Measurements from ENCODE around the gene TFPT.
A peak's percentile ranks its signal among the peaks of the same experiment; 100 is the strongest.

The TFPT gene

GRCh38 chr19:54149021-54149812 lies 33.8 kb upstream of the TFPT start:
- DNase-seq (ENCODE audit: low read depth in 2 of 2): no peak

- DNase-seq (ENCODE audit: low read depth in 2 of 2): no peak
These were observed 32.7 kb upstream of the TFPT start for GRCh38 chr19:54148158-54148557.

DNA sequence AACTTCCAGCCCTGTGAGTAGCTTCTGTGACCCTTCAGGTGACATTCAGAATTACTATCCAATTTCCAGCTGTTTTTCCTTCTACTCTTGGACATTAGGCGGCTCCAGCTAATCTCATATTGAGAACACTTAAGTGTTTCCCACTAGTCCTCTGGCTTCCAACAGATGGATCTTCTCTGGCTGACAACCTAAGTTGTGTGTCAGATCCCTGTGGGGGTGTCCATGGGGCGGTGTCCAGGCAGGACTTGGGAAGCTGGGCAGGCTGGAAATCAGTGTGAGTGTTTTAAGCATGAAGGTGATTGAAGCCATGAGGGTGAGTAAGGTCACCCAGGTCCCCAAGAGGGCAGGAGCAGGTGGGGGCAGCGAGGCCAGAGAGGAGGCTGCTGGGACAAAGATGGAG lies 32.2 kb upstream of the TFPT start:
- DNase-seq (ENCODE audit: low read depth in 2 of 2): no peak

DNA sequence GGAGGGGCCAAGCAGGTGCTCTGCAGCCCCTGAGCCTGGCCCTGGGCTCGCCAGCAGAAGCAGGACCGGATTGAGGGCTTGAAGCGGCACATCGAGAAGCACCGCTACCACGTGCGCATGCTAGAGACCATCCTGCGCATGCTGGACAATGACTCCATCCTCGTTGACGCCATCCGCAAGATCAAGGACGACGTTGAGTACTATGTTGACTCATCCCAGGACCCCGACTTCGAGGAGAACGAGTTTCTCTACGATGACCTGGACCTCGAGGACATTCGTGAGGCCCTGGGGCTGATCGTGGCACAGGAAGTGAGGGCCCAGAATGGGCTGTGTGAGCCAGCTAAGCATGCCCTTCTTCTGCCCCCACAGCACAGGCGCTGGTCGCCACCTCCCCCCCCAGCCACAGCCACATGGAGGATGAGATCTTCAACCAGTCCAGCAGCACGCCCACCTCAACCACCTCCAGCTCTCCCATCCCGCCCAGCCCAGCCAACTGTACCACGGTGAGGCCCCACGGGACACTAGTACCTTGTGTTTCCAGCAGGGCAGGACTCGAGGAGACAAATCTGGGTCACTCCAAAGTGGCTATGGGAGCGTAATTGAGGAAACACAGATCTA lies 30.2 kb upstream of the TFPT start:
- no peak for DNase-seq (ENCODE audit: low read depth in 2 of 2)

GRCh38 chr19:54142166-54142780 lies 26.8 kb upstream of the TFPT start:
- no peak for DNase-seq (ENCODE audit: low read depth in 2 of 2)

DNA sequence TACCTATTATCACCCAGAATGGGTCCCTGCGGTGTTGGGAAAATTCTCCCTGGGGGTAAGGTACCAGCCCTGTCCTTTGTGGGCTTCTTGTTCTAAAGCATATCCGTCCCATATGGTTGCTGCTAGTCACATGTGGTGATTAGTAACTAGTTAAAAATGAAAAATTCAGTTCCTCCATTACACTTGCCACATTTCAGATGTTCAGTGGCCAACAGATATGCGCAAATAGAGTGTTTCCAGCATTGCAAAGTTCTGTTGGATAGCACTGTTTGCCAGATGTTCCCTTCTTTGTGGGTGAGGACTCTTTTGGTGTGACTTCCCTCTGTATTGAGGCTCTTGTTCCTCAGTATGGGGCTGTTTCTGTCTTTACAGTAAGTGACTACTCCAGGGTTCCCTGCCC lies 25.9 kb upstream of the TFPT start:
- DNase-seq (ENCODE audit: low read depth in 2 of 2): no peak

DNA sequence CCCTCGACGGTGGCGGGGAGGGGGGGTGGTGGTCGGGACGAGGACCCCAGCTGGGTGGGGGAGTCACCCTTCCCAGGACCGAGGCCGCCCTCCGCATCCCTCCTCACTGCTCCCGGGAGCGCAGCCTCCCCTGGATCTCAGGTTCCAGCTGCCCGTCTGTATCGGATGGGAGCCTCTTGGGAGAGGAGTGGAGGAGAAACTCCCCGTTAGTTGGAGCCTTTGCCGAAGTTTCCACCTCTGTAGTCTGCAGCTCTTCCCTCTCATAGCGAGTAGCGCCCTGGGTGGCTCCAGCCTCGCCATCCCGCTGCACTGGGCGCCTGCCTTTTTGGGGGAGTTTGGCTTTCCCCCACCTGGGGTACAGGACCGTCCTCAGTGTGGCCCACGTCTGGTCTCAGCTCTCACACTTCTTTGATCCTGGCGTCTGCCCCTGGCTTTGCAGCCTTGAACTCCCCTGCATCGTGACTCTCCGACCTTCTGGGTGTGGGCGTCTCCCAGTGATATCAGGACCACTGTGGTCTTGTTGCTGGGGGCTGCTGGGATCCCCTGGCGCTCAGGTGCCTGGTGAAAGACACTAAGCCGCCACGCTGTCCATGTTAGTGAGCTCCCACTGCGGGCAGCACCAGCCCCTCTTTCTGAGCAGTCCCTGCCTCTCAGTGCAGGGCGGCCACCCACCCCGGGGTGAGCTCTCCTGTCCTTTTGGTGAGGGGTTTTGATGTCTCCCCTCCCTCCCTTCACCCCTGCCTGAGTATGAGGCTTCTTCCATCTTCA lies 23.2 kb upstream of the TFPT start:
- peak; percentile 33 to 38 for DNase-seq (ENCODE audit: low read depth in 2 of 2)

GRCh38 chr19:54137699-54138488 lies 22.4 kb upstream of the TFPT start, which contains the start of gene CNOT3:
TSS of gene CNOT3 (plus strand) at chr19:54137762. CDS start at chr19:54142979, 5,217 bp downstream.
- DNase-seq (ENCODE audit: low read depth in 2 of 2): peak; percentile 13 to 25

DNA sequence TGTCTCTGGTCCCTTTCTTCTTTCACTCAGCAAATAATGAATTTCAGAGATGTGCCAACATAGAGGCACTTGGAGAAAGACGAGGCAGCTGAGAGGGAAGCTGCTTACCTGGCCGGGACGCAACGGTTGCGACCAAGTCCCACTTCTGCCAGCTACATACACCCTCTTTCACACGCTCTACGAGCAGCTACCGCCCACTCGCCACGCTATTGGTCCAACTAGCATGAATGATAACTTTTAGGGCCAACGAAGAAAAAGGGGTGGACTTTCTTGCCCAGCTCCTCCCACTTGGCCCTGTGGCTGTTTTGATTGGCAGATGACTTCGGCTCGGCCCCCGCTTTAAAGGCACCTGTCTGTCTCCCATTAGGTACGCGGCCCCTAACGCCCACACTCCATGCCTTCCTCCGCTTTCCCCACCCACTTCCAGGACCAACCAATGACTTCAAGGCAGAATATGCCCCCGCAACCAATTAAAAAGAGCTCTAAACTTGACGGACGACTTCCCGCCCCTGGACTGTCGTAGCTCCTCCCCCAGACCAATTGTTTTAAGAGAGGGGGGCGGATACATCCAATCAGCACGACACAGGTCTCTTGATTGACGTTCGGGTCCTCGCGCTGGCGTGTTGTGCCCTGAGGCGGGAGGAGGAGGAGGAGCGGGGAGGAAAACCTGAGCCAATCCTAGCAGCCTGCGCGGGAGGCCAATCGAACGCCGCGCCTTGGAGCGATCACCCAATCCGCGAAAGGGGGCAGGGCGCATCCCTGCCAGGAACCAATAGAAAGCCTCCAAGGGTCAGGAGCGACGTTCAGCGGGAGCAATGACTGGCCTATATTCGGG lies 21.6 kb upstream of the TFPT start:
- DNase-seq (ENCODE audit: low read depth in 2 of 2): peak; percentile 99

DNA sequence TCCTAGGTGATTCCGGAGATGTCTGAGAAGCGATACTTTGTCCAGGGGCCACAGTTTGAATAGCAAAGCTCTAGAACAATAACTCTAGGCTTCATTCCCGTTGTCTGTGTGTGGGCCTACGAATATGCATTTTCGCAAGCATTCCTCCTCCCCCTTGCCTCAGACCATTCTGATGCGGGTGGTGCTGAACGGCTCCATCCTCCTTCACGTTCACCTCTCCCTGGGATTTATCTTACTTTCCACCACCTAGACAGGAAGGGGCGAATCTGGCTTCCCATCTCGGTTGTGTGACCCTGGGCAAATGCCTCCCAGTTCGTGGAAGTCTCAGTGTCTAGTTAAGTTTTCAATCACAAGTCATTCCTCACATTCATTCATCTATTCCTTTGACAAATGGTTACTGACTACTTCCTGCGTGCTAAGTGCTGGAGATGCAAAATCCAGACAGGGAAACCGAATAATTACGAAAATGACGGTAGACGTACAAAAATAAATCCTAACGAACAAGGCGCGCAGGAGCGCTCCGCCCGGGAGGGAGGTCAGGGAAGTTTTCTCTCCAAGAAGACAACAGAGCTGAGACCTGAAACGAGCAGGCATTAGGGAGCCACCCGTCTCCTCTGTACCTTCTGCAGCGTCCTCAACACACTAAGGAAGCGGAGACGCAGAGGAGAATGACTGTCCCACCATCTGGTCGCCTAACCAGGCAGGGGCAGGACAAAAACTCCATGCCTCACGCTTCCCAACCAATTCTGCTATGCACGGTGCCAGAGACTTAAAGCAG lies 20.8 kb upstream of the TFPT start:
- DNase-seq (ENCODE audit: low read depth in 2 of 2): no peak

GRCh38 chr19:54133957-54134590 lies 18.6 kb upstream of the TFPT start:
- no peak for DNase-seq (ENCODE audit: low read depth in 2 of 2)

DNA sequence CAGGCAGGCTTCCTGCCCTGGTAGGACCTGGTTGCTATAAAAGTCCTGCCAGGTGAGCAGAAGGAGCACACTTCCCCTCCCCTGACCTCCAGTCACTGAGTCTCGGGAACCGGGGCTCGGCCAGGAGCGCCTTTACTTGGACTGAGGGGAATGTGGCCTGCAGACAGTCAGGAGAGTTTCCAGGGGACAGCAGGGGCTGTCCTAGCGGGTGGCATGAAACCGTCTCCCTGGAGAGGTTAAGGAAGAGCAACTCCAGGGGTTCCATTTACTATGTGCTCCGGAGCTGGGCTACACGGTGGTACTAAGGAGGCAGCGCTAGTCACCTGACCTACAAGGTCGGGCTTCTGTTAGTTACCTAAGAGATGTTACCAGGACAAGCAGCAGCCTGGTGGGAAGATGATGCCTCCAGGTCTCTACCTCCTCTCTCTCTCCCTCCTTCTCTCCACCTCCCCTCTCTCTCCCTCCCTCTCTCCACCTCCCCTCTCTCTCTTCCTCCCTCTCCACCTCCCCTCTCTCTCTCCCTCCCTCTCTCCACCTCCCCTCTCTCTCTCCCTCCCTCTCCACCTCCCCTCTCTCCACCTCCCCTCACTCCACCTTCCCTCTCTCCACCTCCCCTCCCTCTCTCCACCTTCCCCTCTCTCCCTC lies 18.0 kb upstream of the TFPT start:
- no peak for DNase-seq (ENCODE audit: low read depth in 2 of 2)

- no peak for DNase-seq (ENCODE audit: low read depth in 2 of 2)
These were observed 14.2 kb upstream of the TFPT start for GRCh38 chr19:54129617-54129996.

- no peak for DNase-seq (ENCODE audit: low read depth in 2 of 2)
These were observed 13.5 kb upstream of the TFPT start for GRCh38 chr19:54128796-54129616.

- DNase-seq (ENCODE audit: low read depth in 2 of 2): no peak
These were observed 12.9 kb upstream of the TFPT start for GRCh38 chr19:54128441-54128725.

DNA sequence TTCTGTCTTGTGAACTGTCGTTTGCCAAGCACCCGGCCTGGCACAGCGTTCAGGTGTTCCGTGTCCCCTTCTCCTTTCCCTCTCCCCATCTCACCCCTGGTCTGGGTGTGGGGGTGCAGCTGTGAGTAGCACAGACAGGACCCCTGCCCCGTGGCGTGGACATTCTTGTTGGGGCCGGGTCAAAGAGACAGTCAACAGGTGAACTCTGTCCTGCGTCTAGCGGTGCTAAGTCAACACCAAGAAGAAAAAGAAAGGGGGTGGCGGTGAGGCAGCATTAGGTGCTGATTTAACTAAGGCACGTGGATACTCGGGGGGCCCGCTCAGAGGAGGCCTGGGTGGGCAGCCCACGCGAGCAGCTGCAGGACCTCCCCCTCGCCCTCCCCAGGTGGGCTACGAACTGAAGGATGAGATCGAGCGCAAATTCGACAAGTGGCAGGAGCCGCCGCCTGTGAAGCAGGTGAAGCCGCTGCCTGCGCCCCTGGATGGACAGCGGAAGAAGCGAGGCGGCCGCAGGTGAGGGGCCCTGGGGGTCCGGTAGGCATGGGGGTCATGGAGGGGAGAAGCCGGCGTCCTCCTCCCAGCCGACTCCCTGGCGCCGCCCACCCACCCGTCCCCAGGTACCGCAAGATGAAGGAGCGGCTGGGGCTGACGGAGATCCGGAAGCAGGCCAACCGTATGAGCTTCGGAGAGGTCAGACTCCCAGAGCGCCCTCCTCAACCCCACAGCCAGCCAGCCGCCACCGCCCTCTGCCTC lies 12.4 kb upstream of the TFPT start:
- DNase-seq (ENCODE audit: low read depth in 2 of 2): no peak

- DNase-seq (ENCODE audit: low read depth in 2 of 2): no peak
These were observed 10.3 kb upstream of the TFPT start for GRCh38 chr19:54125713-54126112.

All from stimulated activated CD8-positive, alpha-beta memory T cell treated with anti-CD3 and anti-CD28 coated beads, Interleukin-15, amount 100 ng/mL, for 48 hours (primary cell).